Glomerular endothelial cell (primary cell): ENCODE results near the gene STAC2. TPM values are rescaled to one million over a fixed set of nuclear protein-coding genes. Genes with fewer than 3 reads are reported as not detected.
"Not testable (repeated sequence)": the region's sequence is repeated elsewhere in the genome, so short reads cannot be mapped to it uniquely, and the experiment has no call there.

Experiments used
- DNase-seq: peaks from one replicate; pipeline ENCODE4 v3.0.0-alpha.2; 2011; ENCODE audit warnings: low read depth, low spot score; ENCODE audit errors: extremely low read depth
- total RNA-seq: library from RNA; depleted of rRNA; stranded (reverse); fragments of >200 nt; gene quantifications from 2 replicates; pipeline ENCODE4 v1.2.3, GENCODE V29; 2015

The STAC2 gene
- total RNA-seq, 1 donor from 2014 or later = not detected

DNA sequence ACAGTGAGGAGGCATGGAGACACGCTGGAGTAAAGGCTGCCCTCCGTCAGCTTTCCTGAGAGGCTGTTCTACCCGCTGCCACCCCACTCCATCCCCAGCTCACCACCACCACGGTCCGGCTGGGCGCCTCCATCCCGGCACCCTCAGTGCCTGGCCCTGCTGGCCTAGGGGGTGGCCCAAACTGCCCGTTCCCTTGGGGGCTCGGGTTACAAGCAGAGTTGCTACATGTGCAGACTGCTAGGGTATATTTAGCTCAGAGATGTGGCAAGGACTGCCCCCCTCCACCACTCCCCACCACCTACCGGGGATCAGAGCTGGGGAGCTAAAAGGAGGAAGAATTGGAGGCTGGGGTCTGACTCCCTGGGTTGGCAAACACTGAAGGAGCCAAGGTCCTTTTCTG lies 32.4 kb downstream of the STAC2 start:
- DNase-seq = no peak

DNA sequence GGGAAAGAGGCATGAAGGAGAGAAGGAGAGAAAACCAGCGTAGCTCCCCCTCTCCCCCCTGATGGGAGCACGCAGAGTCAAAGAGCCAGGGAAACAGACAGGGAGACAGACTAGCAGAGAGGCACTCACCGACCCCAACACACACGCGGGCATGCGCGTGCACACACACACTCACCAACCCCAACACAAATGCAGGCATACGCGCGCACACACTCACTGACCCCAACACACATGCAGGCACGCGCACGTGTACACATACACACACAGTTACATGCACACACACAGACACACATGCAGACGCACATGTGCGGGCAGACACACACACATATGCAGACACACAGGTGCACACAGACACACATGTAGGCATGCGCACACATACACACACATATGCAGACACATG lies 32.8 kb downstream of the STAC2 start:
- DNase-seq = no peak

DNA sequence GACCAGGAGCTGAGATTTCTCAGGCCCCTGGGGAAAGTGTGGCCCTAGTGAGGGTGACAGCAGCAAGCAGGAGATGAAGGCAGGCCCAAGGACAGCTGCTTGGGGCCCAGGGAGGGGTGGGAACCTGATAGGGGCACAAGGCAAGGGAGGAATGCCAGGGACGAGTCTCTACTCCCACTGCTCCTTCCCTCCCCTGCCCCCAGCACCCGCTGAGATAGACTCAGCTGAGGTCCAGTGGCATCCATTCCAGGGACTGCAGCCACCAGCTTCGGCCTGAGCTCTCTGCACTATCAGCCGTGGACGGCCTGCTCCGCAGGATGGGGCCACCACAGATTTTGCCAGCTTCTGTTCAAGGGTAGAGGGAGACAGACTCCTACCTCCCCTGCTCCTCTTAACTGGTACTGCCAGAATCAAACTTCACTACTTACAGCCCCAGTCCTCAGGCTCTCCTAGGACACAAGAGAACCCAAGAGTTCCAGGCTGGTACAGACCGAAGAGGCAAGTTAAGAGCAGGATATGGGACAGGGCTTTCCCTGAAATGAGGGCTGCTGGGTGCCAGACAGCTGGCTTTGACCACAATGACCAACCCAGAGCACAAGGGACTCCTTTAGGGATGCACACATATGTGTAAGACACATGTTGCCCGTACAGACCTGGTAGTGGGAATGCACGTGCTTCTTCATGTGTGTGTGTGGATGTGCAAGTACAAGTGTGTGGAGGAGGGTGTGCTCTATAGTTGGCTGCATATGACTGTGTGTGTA lies 33.8 kb downstream of the STAC2 start:
- no peak for DNase-seq

DNA sequence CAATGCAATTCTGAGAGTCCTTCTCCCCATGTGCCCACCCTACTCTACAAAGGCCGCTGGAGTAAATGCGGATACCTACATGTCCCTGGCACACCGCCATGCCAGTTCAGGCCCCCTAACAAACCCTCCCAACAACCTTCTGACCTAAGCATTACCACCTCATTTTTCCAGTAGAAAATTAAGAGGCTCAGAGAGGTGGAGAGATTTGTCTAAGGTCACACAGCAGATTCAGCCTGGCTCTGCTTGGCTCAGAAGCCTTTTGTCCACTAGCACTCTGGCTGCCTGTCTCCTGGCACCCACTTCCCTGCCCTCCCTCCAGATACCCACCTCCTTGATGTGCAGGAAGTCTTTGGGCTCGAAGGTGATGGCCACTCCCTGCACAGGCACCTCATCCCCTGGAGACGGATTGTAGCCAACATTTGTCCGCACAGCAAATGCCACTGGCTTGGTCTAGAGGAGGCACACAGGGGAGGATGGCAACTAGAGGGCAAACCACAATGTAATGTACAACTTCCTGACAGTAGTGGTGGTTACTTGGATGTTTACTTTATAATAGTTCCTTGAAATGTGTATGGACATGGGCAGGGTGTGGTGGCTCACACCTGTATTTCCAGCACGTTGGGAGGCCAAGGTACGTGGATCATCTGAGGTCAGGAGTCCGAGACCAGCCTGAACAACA lies 38.5 kb downstream of the STAC2 start:
- no peak for DNase-seq

DNA sequence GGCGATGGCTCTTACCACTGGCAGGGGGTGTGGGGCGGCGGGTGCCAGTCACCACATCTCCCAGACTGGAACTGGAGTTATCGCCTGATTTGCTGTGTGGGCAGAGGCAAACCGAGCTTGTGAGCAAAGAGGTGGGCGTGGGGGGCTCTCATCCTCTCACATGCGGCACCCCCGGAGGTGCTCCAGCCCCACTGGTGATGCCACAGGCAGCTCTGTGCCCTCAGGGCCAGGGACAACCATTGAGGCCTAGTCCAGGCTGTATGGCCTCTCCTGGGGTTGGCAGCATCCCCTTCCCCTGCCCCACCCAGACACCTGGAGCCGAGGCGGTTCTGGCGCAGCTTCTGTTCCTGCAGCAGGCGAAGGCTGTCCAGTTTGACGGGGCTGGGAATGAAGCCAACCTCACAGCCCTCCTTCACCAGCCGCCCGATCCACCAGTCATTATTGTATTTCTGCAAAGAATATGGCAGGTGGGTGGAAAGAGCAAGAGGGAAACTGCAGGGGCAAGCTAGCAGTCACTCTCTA lies 39.2 kb downstream of the STAC2 start:
- DNase-seq = no peak

DNA sequence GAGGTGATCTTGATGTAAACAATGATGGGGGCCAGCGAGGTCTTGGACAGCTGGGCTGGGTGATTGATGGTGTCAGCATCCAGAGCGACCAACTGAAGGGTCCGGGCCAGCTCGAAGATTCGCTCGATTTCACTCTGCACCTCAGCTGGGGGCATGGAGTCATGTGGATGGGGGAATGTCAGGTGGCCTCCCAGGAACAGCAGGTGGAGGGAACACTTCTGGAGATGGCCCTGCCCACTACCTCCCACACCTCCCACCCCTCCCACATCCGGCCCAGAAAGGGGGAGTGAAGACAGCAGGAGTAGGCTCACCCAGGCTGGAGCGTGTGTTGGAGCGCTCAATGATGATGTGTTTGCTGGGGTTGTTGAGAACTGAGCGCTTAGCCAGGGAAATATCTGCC lies 42.0 kb downstream of the STAC2 start:
- no peak for DNase-seq

DNA sequence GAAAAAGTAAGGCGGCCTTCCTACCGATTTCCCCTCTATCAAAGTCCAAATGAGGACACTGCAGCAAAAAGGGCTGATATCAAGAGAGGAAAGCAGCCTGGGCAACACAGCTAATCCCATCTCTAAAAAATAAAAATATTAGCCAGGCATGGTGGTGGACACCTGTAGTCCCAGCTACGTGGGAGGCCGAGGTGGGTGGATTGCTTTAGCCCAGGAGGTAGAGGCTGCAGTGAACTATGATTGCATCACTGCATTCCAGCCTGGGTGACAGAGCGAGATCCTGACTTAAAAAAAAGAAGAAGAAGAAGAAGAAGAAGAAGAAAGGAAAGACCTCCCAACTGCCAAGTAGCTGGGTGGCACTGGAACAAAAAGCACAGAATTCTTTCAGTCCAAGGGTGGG lies 42.7 kb downstream of the STAC2 start:
- DNase-seq = no peak

DNA sequence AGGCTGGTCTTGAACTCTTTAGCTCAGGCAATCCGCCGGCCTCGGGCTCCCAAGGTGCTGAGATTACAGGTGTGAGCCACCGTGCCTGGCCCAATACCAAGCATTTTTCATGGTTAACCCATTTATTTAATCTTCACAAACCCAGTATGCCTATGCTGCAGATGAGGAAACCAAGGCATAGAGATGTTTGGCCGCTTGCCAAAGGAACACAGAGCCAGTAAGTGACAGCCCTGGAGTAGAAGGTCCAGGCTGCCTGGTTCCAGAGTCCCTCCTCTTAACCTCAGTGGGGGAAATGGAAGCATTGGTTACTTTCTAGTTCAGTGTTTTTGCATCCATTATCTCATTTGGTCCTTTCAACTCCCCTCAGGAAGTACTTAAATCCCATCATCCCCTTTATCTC lies 44.4 kb downstream of the STAC2 start:
- DNase-seq = no peak

DNA sequence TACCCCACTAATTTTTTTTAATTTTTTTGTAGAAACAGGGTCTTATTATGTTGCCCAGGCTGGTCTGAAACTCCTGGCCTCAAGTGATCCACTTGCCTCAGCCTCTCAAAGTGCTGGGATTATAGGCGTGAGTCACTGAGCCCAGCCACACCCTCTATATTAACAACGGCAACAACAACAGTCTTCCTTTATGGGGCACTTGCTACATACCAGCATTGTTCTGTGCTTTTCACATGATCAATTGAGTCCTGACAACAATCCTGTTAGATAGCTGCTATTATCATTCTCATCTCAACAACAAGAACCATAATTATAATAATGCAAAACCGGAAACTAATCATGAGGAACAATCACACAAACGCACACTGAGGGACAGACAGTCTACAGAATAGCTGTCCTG lies 47.2 kb downstream of the STAC2 start:
- no peak for DNase-seq

DNA sequence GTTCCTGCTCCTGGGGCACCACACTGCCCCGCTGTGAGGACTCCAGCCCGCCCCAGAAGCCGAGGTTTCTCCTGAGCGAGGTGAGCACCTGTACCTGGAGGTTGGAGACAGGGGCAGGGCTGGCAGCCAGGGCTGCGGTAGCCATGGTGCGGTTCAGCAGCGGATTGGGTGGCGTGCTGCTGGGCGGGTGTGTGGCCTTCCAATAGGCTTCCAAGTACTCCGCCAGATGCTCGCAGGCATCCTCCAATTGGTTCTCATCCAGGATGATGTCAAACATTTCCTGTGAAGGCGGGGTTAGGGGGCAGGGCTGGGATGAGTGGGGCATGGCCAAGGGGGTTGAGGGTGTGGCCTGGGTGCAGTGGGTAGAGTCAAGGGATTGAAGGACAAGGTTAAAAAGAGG lies 48.5 kb downstream of the STAC2 start:
- no peak for DNase-seq

DNA sequence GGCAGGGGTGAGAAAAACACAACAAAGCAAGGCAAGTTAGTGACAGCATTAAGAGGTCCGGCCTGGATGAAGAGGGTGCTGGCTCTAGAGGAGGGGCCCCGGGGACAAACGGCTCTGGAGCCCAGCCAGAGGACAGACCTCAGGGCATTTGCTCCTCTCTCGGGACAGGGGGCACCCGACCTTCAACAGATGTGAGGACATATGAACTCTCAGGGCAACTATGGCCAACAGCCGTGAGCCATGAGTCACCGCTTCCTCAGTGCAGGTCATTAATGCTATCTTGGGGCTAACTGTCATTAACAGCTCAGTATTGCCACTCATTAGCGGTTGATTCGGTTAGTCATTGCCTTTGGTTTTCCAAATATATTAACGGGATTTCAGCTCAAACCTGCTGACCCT lies 50.1 kb downstream of the STAC2 start:
- DNase-seq = no peak

DNA sequence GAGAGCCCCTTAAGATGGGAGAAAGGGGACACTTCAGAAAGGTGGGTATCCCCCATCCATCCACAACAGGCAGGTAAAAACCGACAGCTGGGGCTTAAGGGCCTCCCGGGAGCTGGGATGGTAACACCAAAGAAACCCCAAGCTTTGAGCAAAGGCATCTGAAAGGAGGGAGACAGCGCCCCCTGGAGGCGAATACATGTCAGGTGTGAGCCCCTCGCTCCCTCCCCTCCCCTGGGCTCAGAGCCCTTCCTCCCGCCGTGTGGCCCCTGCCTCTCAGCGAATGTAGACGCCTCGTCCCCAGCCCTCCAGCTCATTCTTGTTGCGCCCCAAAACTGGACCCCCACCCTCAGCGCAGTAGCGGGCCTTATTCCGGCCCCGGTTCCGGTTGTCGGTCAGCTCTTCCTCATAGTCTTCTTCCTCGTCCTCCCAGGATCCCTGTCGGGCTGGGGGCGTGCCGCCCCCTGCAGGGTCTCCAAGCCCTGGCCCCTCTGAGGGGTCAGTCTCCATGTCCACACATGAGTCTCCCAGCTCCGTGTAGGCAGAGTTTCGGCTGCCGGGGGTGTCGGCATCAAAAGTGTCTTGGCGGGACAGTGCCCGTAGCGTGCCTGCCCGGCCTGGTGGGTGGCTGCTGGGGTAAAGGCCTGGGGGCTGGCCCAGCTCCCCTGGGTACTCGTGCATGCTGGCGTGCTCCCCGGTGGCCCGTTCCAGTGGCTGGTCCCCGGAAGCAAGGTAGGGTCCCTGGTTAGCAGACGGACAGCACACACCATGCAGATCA lies 50.6 kb downstream of the STAC2 start:
- DNase-seq = no peak

DNA sequence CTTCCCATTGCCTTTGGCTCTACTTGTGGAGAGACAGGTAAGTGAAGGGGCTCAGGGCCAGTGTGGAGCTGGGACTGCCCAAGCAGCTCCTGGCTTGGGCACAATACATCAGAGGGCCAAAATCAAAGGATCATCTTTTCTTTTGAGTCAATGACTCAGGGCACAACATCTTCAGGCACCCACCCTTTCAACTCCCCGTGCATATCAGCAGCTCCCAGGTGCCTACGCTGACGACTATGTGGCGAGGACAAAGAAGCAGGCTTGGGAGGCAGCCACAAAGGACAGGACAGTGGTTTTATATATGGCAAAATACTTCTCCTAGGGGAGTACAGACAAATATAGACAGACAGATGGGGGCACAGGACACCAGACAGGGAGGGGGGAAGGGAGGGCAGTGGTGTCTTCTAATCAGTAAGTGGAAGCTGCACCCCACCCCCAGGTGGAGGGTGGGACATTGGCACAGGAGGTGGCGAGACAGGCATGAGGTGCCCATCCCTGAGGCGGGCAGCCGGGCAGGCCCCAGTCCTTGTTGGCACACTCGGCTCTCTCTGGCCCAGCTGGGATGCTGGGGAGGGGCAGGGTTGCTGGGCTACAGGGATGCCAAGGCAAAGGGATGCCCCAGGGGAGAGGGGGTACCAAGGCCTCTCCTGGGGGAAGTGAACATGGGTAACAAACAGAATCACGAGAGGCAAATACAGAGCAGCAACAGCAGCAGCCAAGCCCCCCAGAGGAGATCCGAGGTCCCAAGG lies 52.0 kb downstream of the STAC2 start:
- no peak for DNase-seq

DNA sequence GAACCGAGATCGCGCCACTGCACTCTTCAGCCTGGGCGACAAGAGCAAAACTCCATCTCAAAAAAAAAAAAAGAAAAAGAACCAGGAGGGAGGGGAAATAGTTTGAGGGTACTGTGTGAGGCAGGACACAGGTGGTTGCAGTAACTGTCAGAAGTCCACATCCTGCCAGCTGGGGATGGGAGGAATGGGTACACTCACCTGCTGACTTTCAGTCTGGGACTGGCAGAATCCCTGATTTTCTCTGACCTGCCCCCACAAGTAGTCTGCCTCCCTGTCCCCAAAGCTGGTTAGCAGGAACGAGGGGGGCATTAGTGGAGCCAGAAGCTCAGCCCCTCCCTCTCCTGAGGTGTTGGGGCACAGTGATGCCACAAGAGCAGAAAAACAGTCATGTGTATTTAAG lies 52.7 kb downstream of the STAC2 start:
- no peak for DNase-seq

DNA sequence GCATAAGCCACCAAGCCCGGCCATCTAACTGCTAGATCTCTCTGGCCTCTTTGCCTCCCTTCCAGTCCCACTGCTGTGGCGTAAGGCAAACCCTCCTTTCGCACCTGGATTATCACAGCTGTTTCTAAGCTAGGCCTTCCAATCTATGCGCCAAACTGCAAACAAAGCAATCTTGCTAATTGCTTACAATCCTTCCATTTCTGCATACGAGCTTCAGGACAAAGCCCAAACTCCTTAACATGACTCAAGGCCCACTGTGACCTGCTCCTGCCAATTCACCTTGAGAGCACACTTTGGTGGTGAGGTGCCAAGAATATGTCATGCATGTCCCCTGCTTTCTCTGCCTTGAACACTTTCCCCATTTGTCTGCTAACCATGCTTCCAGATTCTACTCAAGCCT lies 53.8 kb downstream of the STAC2 start:
- DNase-seq = no peak

DNA sequence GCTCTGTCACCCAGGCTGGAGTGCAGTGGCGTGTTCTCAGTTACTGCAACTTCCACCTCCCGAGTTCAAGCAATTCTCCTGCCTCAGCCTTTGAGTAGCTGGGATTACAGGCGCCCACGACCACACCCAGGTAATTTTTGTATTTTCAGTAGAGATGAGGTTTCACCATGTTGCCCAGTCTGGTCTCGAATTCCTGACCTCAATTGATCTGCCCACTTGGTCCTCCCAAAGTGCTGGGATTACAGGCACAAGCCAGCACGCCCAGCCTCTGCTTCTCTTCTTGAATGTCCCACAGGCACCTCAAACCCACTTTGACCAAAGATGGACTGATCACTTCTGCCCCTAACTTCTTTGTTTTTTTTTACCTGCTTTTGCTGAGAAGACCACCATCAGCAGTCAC lies 55.2 kb downstream of the STAC2 start:
- DNase-seq = no peak

DNA sequence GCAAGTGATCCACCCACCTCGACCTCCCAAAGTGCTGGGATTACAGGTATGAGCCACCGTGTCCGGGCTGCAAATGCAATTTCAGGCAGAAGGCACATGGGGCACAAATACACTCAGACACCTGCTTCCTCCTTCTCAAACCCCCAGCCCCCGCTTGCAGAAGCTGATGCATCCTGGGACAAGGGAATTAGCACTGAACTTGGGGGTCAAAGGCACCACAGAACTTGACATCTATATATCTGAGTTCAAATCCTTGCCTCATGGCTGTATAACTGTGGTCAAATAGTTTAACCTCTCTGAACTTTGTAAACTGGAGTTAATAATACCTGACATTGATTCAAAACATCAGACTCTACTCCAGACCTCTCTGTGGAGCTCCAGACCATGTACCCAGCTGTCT lies 55.6 kb downstream of the STAC2 start:
- DNase-seq = no peak

DNA sequence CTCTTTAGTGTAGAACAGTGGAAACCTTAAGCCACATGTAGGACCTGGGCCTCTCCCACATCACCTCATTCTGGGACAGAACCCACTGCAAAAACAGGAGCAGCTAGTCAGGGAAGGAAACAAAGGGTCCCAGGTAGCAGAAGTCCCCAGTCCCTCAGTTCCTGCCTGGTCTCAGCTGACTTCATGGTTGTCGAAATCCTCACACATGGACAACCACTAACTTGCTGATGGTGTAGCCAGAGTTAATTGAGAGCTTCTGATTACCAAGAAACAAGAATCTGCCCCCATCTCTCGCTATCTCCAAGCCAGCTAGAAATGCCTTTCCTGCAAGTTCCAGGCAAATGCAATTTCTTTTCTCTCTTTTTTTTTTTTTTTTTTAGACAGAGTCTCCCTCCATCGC lies 56.2 kb downstream of the STAC2 start:
- DNase-seq = no peak

DNA sequence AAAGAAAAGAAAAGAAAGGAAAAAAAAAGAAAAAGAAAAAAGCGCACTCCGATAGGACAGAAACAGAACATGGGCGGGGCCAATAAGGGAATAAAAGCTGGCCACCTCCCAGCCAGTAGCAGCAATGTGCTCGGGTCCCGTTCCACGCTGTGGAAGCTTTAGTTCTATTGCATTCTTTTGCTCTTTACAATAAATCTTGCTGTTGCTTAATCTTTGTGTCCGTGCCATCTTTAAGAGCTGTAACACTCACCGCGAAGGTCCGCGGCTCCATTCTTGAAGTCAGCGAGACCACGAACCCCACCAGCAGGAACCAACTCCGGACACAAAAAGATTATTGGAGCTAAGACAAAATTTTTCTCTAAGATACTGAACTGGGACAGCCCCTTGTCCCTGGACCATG lies 56.6 kb downstream of the STAC2 start:
- DNase-seq = no peak

DNA sequence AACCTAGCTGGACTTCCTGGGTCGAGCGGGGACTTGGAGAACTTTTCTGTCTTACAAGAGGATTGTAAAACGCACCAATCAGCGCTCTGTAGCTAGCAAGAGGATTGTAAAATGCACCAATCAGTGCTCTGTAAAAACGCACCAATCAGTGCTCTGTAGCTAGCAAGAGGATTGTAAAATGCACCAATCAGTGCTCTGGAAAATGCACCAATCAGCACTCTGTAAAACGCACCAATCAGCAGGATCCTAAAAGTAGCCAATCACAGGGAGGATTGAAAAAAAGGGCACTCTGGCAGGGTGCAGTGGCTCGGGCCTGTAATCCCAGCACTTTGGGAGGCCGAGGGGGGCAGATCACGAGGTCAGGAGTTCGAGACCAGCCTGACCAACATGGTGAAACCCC lies 57.2 kb downstream of the STAC2 start:
- DNase-seq = not testable (repeated sequence)

DNA sequence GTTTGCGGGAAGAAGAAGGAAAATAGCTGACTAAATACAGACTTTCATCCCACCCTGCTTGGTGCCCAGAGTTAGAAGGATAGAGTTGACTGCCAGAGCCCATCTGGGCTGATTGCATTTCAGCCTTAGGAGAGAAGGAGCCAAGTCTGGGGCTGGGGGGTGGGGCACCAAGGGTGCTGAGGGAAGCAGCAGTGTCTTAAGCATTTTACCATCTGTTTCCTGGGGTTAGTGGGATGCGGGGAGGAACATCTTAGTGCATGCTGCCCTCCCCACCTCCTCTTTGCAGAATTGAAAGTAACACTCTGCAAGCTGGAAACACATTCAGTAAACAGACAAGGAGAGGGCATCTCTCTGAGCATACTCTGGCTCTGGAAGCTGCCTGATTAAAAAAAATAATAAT lies 58.3 kb downstream of the STAC2 start:
- DNase-seq = no peak
